ENCODE results near the gene IPO8.
"Not testable (repeated sequence)": the region's sequence is repeated elsewhere in the genome, so short reads cannot be mapped to it uniquely, and the experiment has no call there.

The IPO8 gene

DNA sequence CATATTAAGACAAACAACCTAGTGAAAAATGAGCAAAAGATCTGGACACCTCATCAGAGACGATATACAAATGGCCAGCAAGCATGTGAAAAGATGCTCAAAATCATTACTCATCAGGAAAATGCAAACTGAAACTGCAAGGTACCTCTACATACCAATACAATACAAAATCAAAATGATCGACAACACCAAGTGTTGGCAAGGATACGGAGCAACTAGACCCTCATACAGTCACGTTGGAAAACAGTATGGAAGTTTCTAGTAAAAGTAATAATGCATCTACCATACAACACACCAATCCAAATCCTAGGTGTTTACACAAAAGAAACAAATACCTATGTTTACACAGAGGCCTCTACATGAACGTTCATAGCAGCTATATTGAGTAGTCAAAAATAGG, 99.9 kb downstream of the IPO8 start:
- Histone ChIP-seq H3K4me3 (ENCODE audit: low read length) (no peak overlapping the region), H3K36me3 (ENCODE audit: control insufficient read depth, insufficient read depth, low read length) (no peaks in the 10 kb centered on the region), H3K9me3 (ENCODE audit: control insufficient read depth, low read length) (no peaks in the 10 kb centered on the region), H3K9ac (ENCODE audit: low read length) (no peak overlapping the region), H3K27me3 (ENCODE audit: control insufficient read depth, insufficient read depth, low read length) (no peaks in the 10 kb centered on the region), H3K4me1 (ENCODE audit: control insufficient read depth, insufficient read depth, low read length) (no peaks in the 10 kb centered on the region)

DNA sequence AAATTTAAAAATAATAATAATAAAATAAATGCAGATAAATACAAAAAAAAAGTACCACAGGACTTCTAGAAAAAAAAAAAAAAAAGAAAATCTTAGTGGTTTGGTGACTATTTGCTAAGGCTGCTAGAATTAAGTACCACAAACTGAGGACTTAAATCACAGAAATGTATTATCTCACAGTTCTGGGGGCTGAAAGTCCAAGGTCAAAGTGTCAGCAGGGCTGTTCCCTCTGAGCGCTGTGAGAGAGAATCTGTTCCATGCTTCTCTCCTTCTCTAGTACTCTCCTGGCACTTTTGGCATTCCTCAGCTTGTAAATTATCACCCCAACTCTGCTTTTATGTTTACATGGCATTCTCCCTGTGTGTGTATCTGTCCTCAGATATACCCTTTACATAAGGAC, 101.2 kb downstream of the IPO8 start:
- Histone ChIP-seq H3K27me3 (ENCODE audit: control insufficient read depth, insufficient read depth, low read length) (no peaks in the 10 kb centered on the region), H3K9me3 (ENCODE audit: control insufficient read depth, low read length) (no peaks in the 10 kb centered on the region), H3K36me3 (ENCODE audit: control insufficient read depth, insufficient read depth, low read length) (no peaks in the 10 kb centered on the region), H3K4me3 (ENCODE audit: low read length) (no peak overlapping the region), H3K4me1 (ENCODE audit: control insufficient read depth, insufficient read depth, low read length) (no peaks in the 10 kb centered on the region), H3K9ac (ENCODE audit: low read length) (no peak overlapping the region)

GRCh38 chr12:30588572-30588971, 107.1 kb downstream of the IPO8 start:
- H3K27me3 ChIP-seq (ENCODE audit: control insufficient read depth, insufficient read depth, low read length); H3K4me1 ChIP-seq (ENCODE audit: control insufficient read depth, insufficient read depth, low read length); H3K36me3 ChIP-seq (ENCODE audit: control insufficient read depth, insufficient read depth, low read length); H3K9me3 ChIP-seq (ENCODE audit: control insufficient read depth, low read length); H3K9ac ChIP-seq (ENCODE audit: low read length); H3K4me3 ChIP-seq (ENCODE audit: low read length): not testable (repeated sequence)

DNA sequence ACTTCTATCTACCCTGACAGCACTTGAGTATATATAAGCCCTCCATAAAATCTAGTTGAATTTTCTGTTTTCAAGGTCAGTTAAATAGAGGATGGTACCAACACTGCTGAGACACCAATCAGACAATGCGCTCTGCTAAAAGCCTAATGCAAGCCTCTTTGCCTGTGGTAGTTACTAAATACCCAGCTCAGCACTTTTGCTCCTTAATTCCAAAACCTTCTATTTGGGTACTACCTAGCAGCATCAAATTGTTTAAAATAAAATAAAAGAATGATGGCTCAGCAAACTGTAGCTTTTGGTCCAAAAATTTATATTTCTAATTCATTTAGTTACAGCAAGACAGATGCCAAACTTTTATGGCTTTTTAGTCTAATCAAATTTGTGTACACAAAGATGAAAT, 107.9 kb downstream of the IPO8 start:
- no peak overlapping the region for H3K4me3 ChIP-seq (ENCODE audit: low read length)
- no peaks in the 10 kb centered on the region for H3K27me3 ChIP-seq (ENCODE audit: control insufficient read depth, insufficient read depth, low read length)
- no peaks in the 10 kb centered on the region for H3K36me3 ChIP-seq (ENCODE audit: control insufficient read depth, insufficient read depth, low read length)
- no peaks in the 10 kb centered on the region for H3K4me1 ChIP-seq (ENCODE audit: control insufficient read depth, insufficient read depth, low read length)
- no peaks in the 10 kb centered on the region for H3K9me3 ChIP-seq (ENCODE audit: control insufficient read depth, low read length)
- H3K9ac ChIP-seq (ENCODE audit: low read length), result no peak overlapping the region

DNA sequence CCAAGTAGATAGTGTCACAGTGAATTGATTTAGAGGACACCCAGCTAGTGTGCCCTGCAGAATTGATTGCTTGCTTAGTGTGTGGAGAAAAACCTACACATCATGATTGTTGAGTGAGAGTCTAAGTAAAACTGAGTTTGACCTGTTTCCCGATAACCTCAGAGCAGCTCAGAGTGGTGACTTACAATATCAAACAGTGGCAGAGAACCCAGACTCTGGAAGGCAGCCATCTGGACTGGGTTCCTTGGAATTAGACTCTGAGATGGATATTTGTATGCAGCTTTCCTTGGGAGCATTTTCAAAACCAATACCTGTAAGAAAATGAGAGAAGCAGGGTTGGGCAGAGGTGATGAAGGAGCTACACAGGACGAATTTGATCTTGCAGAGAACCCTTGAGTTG, 109.8 kb downstream of the IPO8 start:
- Histone ChIP-seq H3K36me3 (ENCODE audit: control insufficient read depth, insufficient read depth, low read length) (no peaks in the 10 kb centered on the region), H3K4me1 (ENCODE audit: control insufficient read depth, insufficient read depth, low read length) (no peaks in the 10 kb centered on the region), H3K9me3 (ENCODE audit: control insufficient read depth, low read length) (no peaks in the 10 kb centered on the region), H3K9ac (ENCODE audit: low read length) (no peak overlapping the region), H3K4me3 (ENCODE audit: low read length) (no peak overlapping the region), H3K27me3 (ENCODE audit: control insufficient read depth, insufficient read depth, low read length) (no peaks in the 10 kb centered on the region)

GRCh38 chr12:30582943-30583342, 112.7 kb downstream of the IPO8 start:
- H3K9me3 ChIP-seq (ENCODE audit: control insufficient read depth, low read length), result no peaks in the 10 kb centered on the region
- no peaks in the 10 kb centered on the region for H3K27me3 ChIP-seq (ENCODE audit: control insufficient read depth, insufficient read depth, low read length)
- H3K9ac ChIP-seq (ENCODE audit: low read length), result no peak overlapping the region
- H3K4me3 ChIP-seq (ENCODE audit: low read length), result no peak overlapping the region
- no peaks in the 10 kb centered on the region for H3K36me3 ChIP-seq (ENCODE audit: control insufficient read depth, insufficient read depth, low read length)
- H3K4me1 ChIP-seq (ENCODE audit: control insufficient read depth, insufficient read depth, low read length), result no peaks in the 10 kb centered on the region

GRCh38 chr12:30580344-30580743, 115.3 kb downstream of the IPO8 start:
- Histone ChIP-seq H3K36me3 (ENCODE audit: control insufficient read depth, insufficient read depth, low read length) (no peaks in the 10 kb centered on the region), H3K4me1 (ENCODE audit: control insufficient read depth, insufficient read depth, low read length) (no peaks in the 10 kb centered on the region), H3K4me3 (ENCODE audit: low read length) (no peak overlapping the region), H3K27me3 (ENCODE audit: control insufficient read depth, insufficient read depth, low read length) (no peaks in the 10 kb centered on the region), H3K9me3 (ENCODE audit: control insufficient read depth, low read length) (no peaks in the 10 kb centered on the region), H3K9ac (ENCODE audit: low read length) (no peak overlapping the region)
